Measurements from ENCODE around the gene GALNTL6. TPM values are rescaled to one million over a fixed set of nuclear protein-coding genes. Genes with fewer than 3 reads are reported as not detected.

The GALNTL6 gene
- total and polyA plus RNA-seq, 2 donors (not counting 3 experiments of a cell fraction or from before 2014, with no cell fraction given), result not detected

- Histone ChIP-seq H3K27me3 (ENCODE audit: control insufficient read depth in 2 of 2, insufficient read depth in 2 of 2, low read length in 2 of 2) (peaks cover 0 to 2% of the 10 kb centered on the region in 2 experiments), H3K4me2 (ENCODE audit: insufficient read depth, low read length) (no peak overlapping the region), H3K4me3 (replicated peaks in 1 of 3; ENCODE audit: insufficient read depth in 1 of 3, low read depth in 1 of 3, low read length in 3 of 3) (no peak overlapping the region), H3K9me3 (replicated peaks; ENCODE audit: control insufficient read depth, insufficient read depth, low read length) (no peaks in the 10 kb centered on the region), H2AFZ (ENCODE audit: low read depth, low read length) (no peak overlapping the region), H3K27ac (ENCODE audit: insufficient read depth, low read depth, low read length) (no peak overlapping the region), H3K9me1 (replicated peaks; ENCODE audit: control insufficient read depth, extremely low read depth, insufficient read depth, low read length) (no peaks in the 10 kb centered on the region), H3K36me3 (ENCODE audit: control insufficient read depth in 2 of 2, extremely low read depth in 1 of 2, insufficient read depth in 2 of 2, low read length in 2 of 2) (no peaks in the 10 kb centered on the region), H3K9ac (replicated peaks; ENCODE audit: extremely low read depth, insufficient read depth, low read length) (no peak overlapping the region), H3K4me1 (ENCODE audit: control insufficient read depth, extremely low read depth, insufficient read depth, low read length) (no peaks in the 10 kb centered on the region), H3K79me2 (ENCODE audit: control insufficient read depth, insufficient read depth, low read length) (no peaks in the 10 kb centered on the region), H4K20me1 (replicated peaks; ENCODE audit: control insufficient read depth, extremely low read depth, insufficient read depth, low read length) (no peaks in the 10 kb centered on the region)
- FAIRE-seq, result peak; percentile 66
- DNase-seq (ENCODE audit: low read depth, low spot score), result peak; percentile 88
- TF ChIP-seq CTCF (IDR thresholded peaks at IDR 0.05; ENCODE audit: extremely low read depth in 1 of 2, insufficient read depth in 1 of 2, low read depth in 1 of 2, low read length in 2 of 2) (no peak), POLR2A (IDR thresholded peaks at IDR 0.05; ENCODE audit: low read depth, low read length) (no peak), POLR2AphosphoS5 (IDR thresholded peaks at IDR 0.05; ENCODE audit: insufficient read depth, low read depth, low read length) (no peak), EZH2 (IDR thresholded peaks at IDR 0.05; ENCODE audit: borderline replicate concordance, low read depth, low read length, severe bottlenecking) (no peak), JUN (IDR thresholded peaks at IDR 0.05; ENCODE audit: borderline replicate concordance, insufficient read depth, insufficient read length, low read depth) (no peak), MAX (IDR thresholded peaks at IDR 0.05; ENCODE audit: insufficient read depth, insufficient read length) (no peak), FOS (IDR thresholded peaks at IDR 0.05; ENCODE audit: borderline replicate concordance, insufficient read depth, low read length) (no peak), GATA2 (IDR thresholded peaks at IDR 0.05; ENCODE audit: insufficient read depth, insufficient read length, low read depth, low read length) (no peak), MYC (IDR thresholded peaks at IDR 0.05; ENCODE audit: low read depth, low read length) (no peak)
- intact Hi-C loops (cut with micrococcal nuclease) (no loop called here), dilution Hi-C loops (cut with MboI; ENCODE audit: extremely low pct_ligation_motif_present, low sequenced_read_pairs) (no loop called here)
- ChIA-PET CTCF (interaction anchor here (1.0 to 2.5 kb wide), 6 partner anchors 10 to 218 kb away, joined by 3 to 11 read pairs (median 7); no protein-coding TSS in a partner anchor), POLR2A (no interaction called here)
- no TSS peak for BruUV-seq (replicated peaks)
Measured at GRCh38 chr4:173039617-173040577, 1226.7 kb downstream of the GALNTL6 start.

Measured in endothelial cell of umbilical vein (primary cell).